ENCODE results near the gene UBN2. TPM values are rescaled to one million over a fixed set of nuclear protein-coding genes. Genes with fewer than 3 reads are reported as not detected.
A peak's percentile ranks its signal among the peaks of the same experiment; 100 is the strongest.

The UBN2 gene
- total RNA-seq, 2 donors from 2014 or later = 45.3 to 48.8 TPM

DNA sequence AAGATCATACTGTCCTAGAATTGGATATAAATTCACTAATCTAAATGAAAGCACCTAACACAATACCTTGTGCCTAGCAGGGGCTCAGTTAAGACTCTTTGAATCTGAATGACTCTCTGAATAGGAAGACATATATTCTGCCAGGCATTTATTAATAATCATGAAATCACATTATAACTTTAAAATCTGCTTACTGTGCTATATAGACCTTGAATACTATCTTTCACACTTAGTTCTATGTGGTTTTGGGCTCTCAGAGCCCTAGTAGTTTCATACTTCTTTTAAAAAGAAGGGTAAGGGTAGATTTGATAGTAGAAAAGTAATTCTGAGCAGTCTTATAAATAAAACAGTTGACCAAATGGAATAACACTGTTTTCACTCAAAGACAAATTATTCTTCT, 10.2 kb downstream of the UBN2 start:
- no peak overlapping the region for H3K4me3 Mint-ChIP-seq
- no peak overlapping the region for H3K4me3 ChIP-seq (ENCODE audit: low read length)

DNA sequence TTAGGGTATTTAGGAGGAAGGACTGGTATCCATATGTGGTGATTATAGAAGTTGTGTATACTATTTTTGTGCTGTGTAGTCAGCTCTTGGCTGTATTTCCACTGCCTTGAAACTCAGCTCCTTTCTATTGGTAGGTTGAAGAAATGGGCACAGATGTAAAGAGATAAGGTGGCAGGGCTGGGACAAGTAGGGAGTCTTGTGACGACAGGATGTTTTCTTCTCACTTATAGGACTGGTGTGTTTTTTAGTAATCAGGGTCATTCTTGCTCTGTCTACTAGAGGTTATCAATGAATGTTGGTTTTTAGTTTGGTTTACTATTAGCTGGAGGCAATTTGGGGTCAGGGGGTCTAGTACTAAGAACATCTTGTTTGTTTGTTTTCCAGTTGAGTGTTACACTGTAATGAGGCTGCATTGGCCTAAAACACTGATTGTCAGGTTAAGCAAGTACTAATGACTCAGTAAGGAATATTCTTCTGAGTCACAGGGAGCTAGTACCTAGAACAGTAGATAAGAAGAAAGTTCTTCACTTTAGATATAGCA, 11.8 kb downstream of the UBN2 start:
- H3K9me3 Mint-ChIP-seq = no peaks in the 10 kb centered on the region
- Histone ChIP-seq H3K9ac (ENCODE audit: extremely low read depth, low read length, poor library complexity, severe bottlenecking) (no peak overlapping the region), H3K9me3 (ENCODE audit: control insufficient read depth, low read length) (no peaks in the 10 kb centered on the region), H3K4me1 (ENCODE audit: control insufficient read depth, insufficient read depth, low read length) (no peaks in the 10 kb centered on the region), H3K4me3 (ENCODE audit: low read length) (no peak overlapping the region), H3K27ac (ENCODE audit: low read depth, low read length) (no peak overlapping the region), H3K36me3 (ENCODE audit: control insufficient read depth, insufficient read depth, low read length) (peaks cover 72% of the 10 kb centered on the region), H3K27me3 (ENCODE audit: control insufficient read depth, insufficient read depth, low read length, poor library complexity, severe bottlenecking) (no peaks in the 10 kb centered on the region)
- 94 to 100% methylated on average over 1 of the region's 1 CpG for WGBS, 2 experiments (ENCODE audit: insufficient coverage in 1 of 2, insufficient read length in 1 of 2)
- H3K4me3 Mint-ChIP-seq = no peak overlapping the region
- H3K27me3 Mint-ChIP-seq (ENCODE audit: insufficient read depth) = no peaks in the 10 kb centered on the region
- peak overlapping the region; percentile 64 for H3K27ac Mint-ChIP-seq
- TF ChIP-seq, protein P1, sequence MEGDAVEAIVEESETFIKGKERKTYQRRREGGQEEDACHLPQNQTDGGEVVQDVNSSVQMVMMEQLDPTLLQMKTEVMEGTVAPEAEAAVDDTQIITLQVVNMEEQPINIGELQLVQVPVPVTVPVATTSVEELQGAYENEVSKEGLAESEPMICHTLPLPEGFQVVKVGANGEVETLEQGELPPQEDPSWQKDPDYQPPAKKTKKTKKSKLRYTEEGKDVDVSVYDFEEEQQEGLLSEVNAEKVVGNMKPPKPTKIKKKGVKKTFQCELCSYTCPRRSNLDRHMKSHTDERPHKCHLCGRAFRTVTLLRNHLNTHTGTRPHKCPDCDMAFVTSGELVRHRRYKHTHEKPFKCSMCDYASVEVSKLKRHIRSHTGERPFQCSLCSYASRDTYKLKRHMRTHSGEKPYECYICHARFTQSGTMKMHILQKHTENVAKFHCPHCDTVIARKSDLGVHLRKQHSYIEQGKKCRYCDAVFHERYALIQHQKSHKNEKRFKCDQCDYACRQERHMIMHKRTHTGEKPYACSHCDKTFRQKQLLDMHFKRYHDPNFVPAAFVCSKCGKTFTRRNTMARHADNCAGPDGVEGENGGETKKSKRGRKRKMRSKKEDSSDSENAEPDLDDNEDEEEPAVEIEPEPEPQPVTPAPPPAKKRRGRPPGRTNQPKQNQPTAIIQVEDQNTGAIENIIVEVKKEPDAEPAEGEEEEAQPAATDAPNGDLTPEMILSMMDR (conservative IDR thresholded peaks at IDR 0.05) = no peak
- peaks cover 4% of the 10 kb centered on the region for H3K4me1 Mint-ChIP-seq
- H3K36me3 Mint-ChIP-seq (ENCODE audit: low read depth) = peaks cover 45% of the 10 kb centered on the region
- no peak for DNase-seq

More for the DNA sequence above, 10.2 kb downstream of the UBN2 start:
- TF ChIP-seq, protein P1 (conservative IDR thresholded peaks at IDR 0.05) = no peak
- Histone ChIP-seq H3K9me3 (ENCODE audit: control insufficient read depth, low read length) (no peaks in the 10 kb centered on the region), H3K36me3 (ENCODE audit: control insufficient read depth, insufficient read depth, low read length) (peaks cover 69% of the 10 kb centered on the region), H3K4me1 (ENCODE audit: control insufficient read depth, insufficient read depth, low read length) (no peaks in the 10 kb centered on the region), H3K27ac (ENCODE audit: low read depth, low read length) (no peak overlapping the region), H3K9ac (ENCODE audit: extremely low read depth, low read length, poor library complexity, severe bottlenecking) (no peak overlapping the region), H3K27me3 (ENCODE audit: control insufficient read depth, insufficient read depth, low read length, poor library complexity, severe bottlenecking) (no peaks in the 10 kb centered on the region)
- Mint-ChIP-seq H3K27ac (no peak overlapping the region), H3K36me3 (ENCODE audit: low read depth) (peaks cover 47% of the 10 kb centered on the region), H3K4me1 (peaks cover 4% of the 10 kb centered on the region), H3K27me3 (ENCODE audit: insufficient read depth) (no peaks in the 10 kb centered on the region), H3K9me3 (no peaks in the 10 kb centered on the region)
- no peak for DNase-seq

DNA sequence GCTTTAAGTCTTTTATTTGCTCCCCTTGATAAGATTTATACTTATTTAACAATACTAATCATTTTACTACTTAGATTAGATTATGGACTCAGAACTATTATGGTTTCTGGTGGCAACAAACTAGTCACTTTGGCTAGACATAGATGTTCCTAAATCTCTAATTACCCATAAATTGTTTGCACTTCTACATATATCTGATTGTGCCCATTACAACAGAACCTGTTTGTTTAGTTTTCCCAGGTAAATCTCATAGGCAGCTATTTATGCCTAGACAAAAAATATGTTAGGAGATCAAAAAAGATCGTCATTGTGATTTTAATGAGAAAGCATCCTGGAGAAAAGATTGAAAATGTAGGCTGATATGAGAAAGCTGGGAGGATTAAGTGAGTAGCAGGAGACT, 14.4 kb downstream of the UBN2 start:
- H3K27ac Mint-ChIP-seq = no peak overlapping the region
- no peaks in the 10 kb centered on the region for H3K27me3 Mint-ChIP-seq (ENCODE audit: insufficient read depth)
- H3K27me3 ChIP-seq (ENCODE audit: control insufficient read depth, insufficient read depth, low read length, poor library complexity, severe bottlenecking) = no peaks in the 10 kb centered on the region
- TF ChIP-seq, protein P1 (conservative IDR thresholded peaks at IDR 0.05) = no peak
- peaks cover 49% of the 10 kb centered on the region for H3K36me3 Mint-ChIP-seq (ENCODE audit: low read depth)
- 88 to 100% methylated on average over 1 of the region's 1 CpG for WGBS, 2 experiments (ENCODE audit: insufficient coverage in 1 of 2, insufficient read length in 1 of 2)
- H3K9me3 ChIP-seq (ENCODE audit: control insufficient read depth, low read length) = no peaks in the 10 kb centered on the region
- no peak overlapping the region for H3K27ac ChIP-seq (ENCODE audit: low read depth, low read length)
- H3K36me3 ChIP-seq (ENCODE audit: control insufficient read depth, insufficient read depth, low read length) = peaks cover 84% of the 10 kb centered on the region
- peaks cover 4% of the 10 kb centered on the region for H3K4me1 Mint-ChIP-seq
- no peaks in the 10 kb centered on the region for H3K9me3 Mint-ChIP-seq
- H3K4me3 ChIP-seq (ENCODE audit: low read length) = no peak overlapping the region
- no peak overlapping the region for H3K9ac ChIP-seq (ENCODE audit: extremely low read depth, low read length, poor library complexity, severe bottlenecking)
- H3K4me3 Mint-ChIP-seq = no peak overlapping the region
- no peaks in the 10 kb centered on the region for H3K4me1 ChIP-seq (ENCODE audit: control insufficient read depth, insufficient read depth, low read length)
- no peak for DNase-seq

Measured in endodermal cell (in vitro differentiated cells).